GM03348 (cell line): ENCODE measurements around the gene GMPPA.

ENCODE experiments used
- DNase-seq: peaks from one replicate; pipeline ENCODE4 v3.0.0; 2012; ENCODE audit warnings: low spot score

Gene GMPPA

GRCh38 chr2:219498280-219499057 lies at the start of gene GMPPA:
GMPPA (plus strand) TSS chr2:219498891; CDS start chr2:219499976, 1,085 bp downstream.
- peak; percentile 97 for DNase-seq

GRCh38 chr2:219449609-219450008 lies 49.1 kb upstream of the GMPPA start:
- DNase-seq: no peak

GRCh38 chr2:219451661-219452360 lies 46.9 kb upstream of the GMPPA start:
- DNase-seq: no peak

- peak; percentile 96 for DNase-seq
These were observed 46.1 kb upstream of the GMPPA start for GRCh38 chr2:219452361-219453317.

- peak; percentile 89 for DNase-seq
These were observed 44.8 kb upstream of the GMPPA start for GRCh38 chr2:219453671-219454590.

- DNase-seq: no peak
These were observed 43.1 kb upstream of the GMPPA start for GRCh38 chr2:219455581-219455980.

- DNase-seq: no peak
These were observed 40.8 kb upstream of the GMPPA start for GRCh38 chr2:219457784-219458369.

GRCh38 chr2:219458996-219459395 lies 39.7 kb upstream of the GMPPA start:
- DNase-seq: no peak

GRCh38 chr2:219459460-219460311 lies 39.0 kb upstream of the GMPPA start:
- peak; percentile 91 for DNase-seq

GRCh38 chr2:219460424-219460926 lies 38.2 kb upstream of the GMPPA start:
- DNase-seq: peak; percentile 64

- no peak for DNase-seq
These were observed 37.6 kb upstream of the GMPPA start for GRCh38 chr2:219461047-219461514.

- DNase-seq: no peak
These were observed 37.0 kb upstream of the GMPPA start for GRCh38 chr2:219461669-219462068.

GRCh38 chr2:219462349-219462748 lies 36.3 kb upstream of the GMPPA start:
- DNase-seq: no peak

- no peak for DNase-seq
These were observed 34.2 kb upstream of the GMPPA start for GRCh38 chr2:219464286-219465032.

GRCh38 chr2:219465659-219466561 lies 32.8 kb upstream of the GMPPA start:
- DNase-seq: no peak

GRCh38 chr2:219466816-219467735 lies 31.6 kb upstream of the GMPPA start:
- DNase-seq: no peak

GRCh38 chr2:219467736-219468075 lies 31.0 kb upstream of the GMPPA start:
- no peak for DNase-seq
